Activated naive CD4-positive, alpha-beta T cell treated with anti-CD3 and anti-CD28 coated beads, Interleukin-2, amount 50 U/mL, for 72 hours (primary cell): ENCODE results near the gene LY6G5C. TPM values are rescaled to one million over a fixed set of nuclear protein-coding genes. Genes with fewer than 3 reads are reported as not detected.

Source experiments
- ATAC-seq, 2 donors: fragments of 150-1000 bp; cut with Tn5 transposase; 2 replicates each; pipeline ENCODE4 v1.10.0; 2021; ENCODE audit warnings: mild to moderate bottlenecking in 2 of 2, moderate library complexity in 2 of 2
- DNase-seq, 2 donors: peaks; one replicate each; pipeline ENCODE4 v3.0.0; 2021 to 2022; ENCODE audit warnings: low spot score in 2 of 2
- H3K27ac Mint-ChIP-seq, 2 donors: one replicate each; pipeline ENCODE4 v1.8.0; 2022; ENCODE audit warnings: mild to moderate bottlenecking in 2 of 2, mixed read lengths in 2 of 2
- H3K36me3 Mint-ChIP-seq, 2 donors: one replicate each; pipeline ENCODE4 v1.8.0; 2022; ENCODE audit warnings: mixed read lengths in 2 of 2
- H3K9me3 Mint-ChIP-seq, 2 donors: one replicate each; pipeline ENCODE4 v1.8.0; 2022; ENCODE audit warnings: mixed read lengths in 2 of 2
- total RNA-seq, 2 donors: library from RNA; stranded (reverse); gene quantifications; one replicate each; pipeline ENCODE4 v1.2.3, GENCODE V29; 2022

LY6G5C gene
- total RNA-seq, 2 donors from 2014 or later, result 1.8 to 4.1 TPM

GRCh38 chr6:31681135-31681671 lies 336 bp upstream of the LY6G5C start:
- H3K36me3 Mint-ChIP-seq, result no peaks in the 10 kb centered on the region
- peak; percentile 68 to 78 for ATAC-seq
- H3K9me3 Mint-ChIP-seq, result no peaks in the 10 kb centered on the region
- peak overlapping the region in 1 of 2 donors; percentile 83 for H3K27ac Mint-ChIP-seq
- DNase-seq, result peak; percentile 56 to 66

GRCh38 chr6:31677955-31678354 lies 2.9 kb downstream of the LY6G5C start:
- Mint-ChIP-seq H3K36me3 (peaks cover 0 to 6% of the 10 kb centered on the region in 2 donors), H3K27ac (peak overlapping the region in 1 of 2 donors; percentile 29), H3K9me3 (no peaks in the 10 kb centered on the region)
- no peak for ATAC-seq
- no peak for DNase-seq

GRCh38 chr6:31676904-31677303 lies 4.0 kb downstream of the LY6G5C start:
- DNase-seq (no peak), ATAC-seq (no peak)
- Mint-ChIP-seq H3K9me3 (no peaks in the 10 kb centered on the region), H3K27ac (peak overlapping the region in 1 of 2 donors; percentile 21), H3K36me3 (peaks cover 0 to 6% of the 10 kb centered on the region in 2 donors)

- DNase-seq, result no peak
- H3K27ac Mint-ChIP-seq, result peak overlapping the region; percentile 19 to 21
- H3K9me3 Mint-ChIP-seq, result no peaks in the 10 kb centered on the region
- no peak for ATAC-seq
- H3K36me3 Mint-ChIP-seq, result peaks cover 0 to 7% of the 10 kb centered on the region in 2 donors
Measured at GRCh38 chr6:31676322-31676903, 4.5 kb downstream of the LY6G5C start.

GRCh38 chr6:31669676-31670075 lies 11.2 kb downstream of the LY6G5C start, which contains the start of gene LY6G5B:
Gene LY6G5B, plus strand, starts transcription at chr6:31669976. Its CDS starts 975 bp downstream, at chr6:31670951.
- H3K27ac Mint-ChIP-seq, result peak within 1 kb of the TSS; percentile 11 to 88

GRCh38 chr6:31666337-31666965 lies 14.4 kb downstream of the LY6G5C start:
- DNase-seq (no peak), ATAC-seq (no peak)
- Mint-ChIP-seq H3K9me3 (no peaks in the 10 kb centered on the region), H3K36me3 (peaks cover 50 to 52% of the 10 kb centered on the region in 2 donors), H3K27ac (peak overlapping the region; percentile 94 to 99)

More at GRCh38 chr6:31669676-31670075, 11.2 kb downstream of the LY6G5C start, which contains the start of gene LY6G5B:
- H3K36me3 Mint-ChIP-seq, result peaks cover 29 to 39% of the 10 kb centered on the region in 2 donors
- H3K9me3 Mint-ChIP-seq, result no peaks in the 10 kb centered on the region
- DNase-seq (no peak), ATAC-seq (no peak)

GRCh38 chr6:31665501-31666336 lies 15.1 kb downstream of the LY6G5C start, which contains the start of gene CSNK2B:
Gene CSNK2B, plus strand, starts transcription at chr6:31666080. Its CDS starts 752 bp downstream, at chr6:31666832.
- H3K36me3 Mint-ChIP-seq, result peaks cover 45 to 52% of the 10 kb centered on the region in 2 donors

GRCh38 chr6:31664790-31665500 lies 15.9 kb downstream of the LY6G5C start, which contains the start of gene GPANK1:
Gene GPANK1, minus strand, starts transcription at chr6:31664997. Its CDS starts 519 bp downstream, at chr6:31664478.
- ATAC-seq (peak; percentile 30 to 46), DNase-seq (peak; percentile 81 to 85)
- H3K36me3 Mint-ChIP-seq, result peaks cover 48 to 56% of the 10 kb centered on the region in 2 donors
- H3K27ac Mint-ChIP-seq, result peak within 1 kb of the TSS; percentile 94 to 99
- no peaks in the 10 kb centered on the region for H3K9me3 Mint-ChIP-seq

More at GRCh38 chr6:31665501-31666336, 15.1 kb downstream of the LY6G5C start, which contains the start of gene CSNK2B:
- ATAC-seq (peak; percentile 87 to 91), DNase-seq (peak; percentile 95 to 97)
- peak within 1 kb of the TSS; percentile 94 to 99 for H3K27ac Mint-ChIP-seq
- no peaks in the 10 kb centered on the region for H3K9me3 Mint-ChIP-seq

- DNase-seq (no peak), ATAC-seq (no peak)
- H3K27ac Mint-ChIP-seq, result peak overlapping the region; percentile 94 to 99
- H3K36me3 Mint-ChIP-seq, result peaks cover 55 to 64% of the 10 kb centered on the region in 2 donors
- no peaks in the 10 kb centered on the region for H3K9me3 Mint-ChIP-seq
Measured at GRCh38 chr6:31663961-31664789, 16.7 kb downstream of the LY6G5C start.

- H3K36me3 Mint-ChIP-seq, result peaks cover 60 to 65% of the 10 kb centered on the region in 2 donors
- DNase-seq (no peak), ATAC-seq (no peak)
- H3K9me3 Mint-ChIP-seq, result no peaks in the 10 kb centered on the region
- H3K27ac Mint-ChIP-seq, result peak overlapping the region; percentile 94 to 99
Measured at GRCh38 chr6:31663126-31663960, 17.5 kb downstream of the LY6G5C start.

GRCh38 chr6:31662124-31662723 lies 18.6 kb downstream of the LY6G5C start:
- peaks cover 55 to 56% of the 10 kb centered on the region in 2 donors for H3K36me3 Mint-ChIP-seq
- peak overlapping the region; percentile 20 to 92 for H3K27ac Mint-ChIP-seq

GRCh38 chr6:31661262-31662123 lies 19.4 kb downstream of the LY6G5C start:
- ATAC-seq, result no peak
- Mint-ChIP-seq H3K36me3 (peaks cover 49 to 58% of the 10 kb centered on the region in 2 donors), H3K27ac (peak overlapping the region; percentile 74 to 94), H3K9me3 (no peaks in the 10 kb centered on the region)
- no peak for DNase-seq

More at GRCh38 chr6:31662124-31662723, 18.6 kb downstream of the LY6G5C start:
- H3K9me3 Mint-ChIP-seq, result no peaks in the 10 kb centered on the region
- DNase-seq (no peak), ATAC-seq (no peak)
